HPDE6-E6E7 (cell line): Measurements from ENCODE around the gene DDX59.

ENCODE experiments used
- DNase-seq: peaks from one replicate; pipeline ENCODE4 v3.0.0; 2011; ENCODE audit warnings: missing footprints; ENCODE audit errors: extremely low spot score

Gene DDX59

GRCh38 chr1:200629876-200630514 lies 39.7 kb downstream of the DDX59 start:
- DNase-seq, result no peak

DNA sequence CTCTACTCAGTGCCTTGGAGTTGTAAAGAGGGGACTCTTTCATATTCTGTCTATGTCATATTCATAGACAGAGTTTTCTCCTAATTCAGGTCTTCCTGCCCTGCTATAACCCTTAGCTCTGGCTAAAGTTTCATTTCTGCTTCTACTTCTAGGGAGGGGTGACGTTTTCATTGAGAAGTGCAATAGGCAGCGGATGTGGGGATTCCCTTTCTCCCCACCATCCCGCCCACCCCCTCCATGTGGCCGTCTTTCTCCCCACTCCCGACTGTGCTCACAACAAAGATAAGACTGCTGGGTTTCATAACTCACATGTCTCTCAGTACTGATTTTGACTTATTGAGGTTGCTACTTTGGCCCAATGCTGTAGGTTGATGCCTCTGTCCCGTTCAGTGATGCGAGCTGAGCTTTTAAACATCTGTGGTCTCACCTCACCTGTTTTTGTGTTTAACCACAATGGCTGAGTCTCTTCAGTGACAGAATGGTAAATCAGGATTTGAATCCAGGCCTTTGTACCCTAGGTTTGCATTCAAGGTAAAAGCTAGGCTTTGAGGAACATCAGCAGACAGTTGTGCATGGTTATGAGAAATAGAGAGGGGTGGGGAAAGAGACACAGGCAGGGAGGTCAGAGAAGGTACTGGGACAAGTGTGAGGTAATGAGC lies 41.4 kb downstream of the DDX59 start:
- DNase-seq, result no peak

GRCh38 chr1:200627575-200628222 lies 42.0 kb downstream of the DDX59 start:
- DNase-seq, result no peak

DNA sequence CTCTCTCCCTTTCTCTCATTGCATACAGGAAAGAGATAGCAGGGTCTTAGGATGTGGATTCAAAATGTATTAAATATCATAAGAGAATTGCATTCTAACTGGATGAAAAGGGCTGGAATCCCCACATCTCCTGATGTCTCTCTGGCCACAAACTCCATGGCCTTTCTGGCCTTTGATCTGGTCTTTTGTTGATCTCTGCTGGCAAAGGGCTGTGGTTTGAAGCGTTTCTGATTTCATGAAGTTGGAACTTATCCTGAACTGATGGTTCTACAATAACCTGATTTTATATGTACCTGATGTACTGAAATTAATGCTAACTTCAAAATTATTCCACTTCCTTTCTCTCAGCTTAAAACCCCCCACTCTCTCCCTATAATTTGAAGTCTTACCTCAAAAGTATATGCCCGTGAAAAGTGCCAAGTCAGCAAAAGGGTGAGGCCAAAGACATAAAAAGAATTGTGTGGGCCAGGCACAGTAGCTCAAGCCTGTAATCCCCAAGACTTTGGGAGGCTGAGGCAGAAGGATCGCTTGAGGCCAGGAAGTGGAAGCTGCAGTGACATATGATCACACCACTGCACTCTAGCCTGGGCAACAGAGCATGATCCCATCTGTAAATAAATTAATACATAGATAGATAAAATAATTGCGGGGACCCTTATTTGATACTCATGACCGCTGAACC lies 42.7 kb downstream of the DDX59 start:
- DNase-seq, result no peak

DNA sequence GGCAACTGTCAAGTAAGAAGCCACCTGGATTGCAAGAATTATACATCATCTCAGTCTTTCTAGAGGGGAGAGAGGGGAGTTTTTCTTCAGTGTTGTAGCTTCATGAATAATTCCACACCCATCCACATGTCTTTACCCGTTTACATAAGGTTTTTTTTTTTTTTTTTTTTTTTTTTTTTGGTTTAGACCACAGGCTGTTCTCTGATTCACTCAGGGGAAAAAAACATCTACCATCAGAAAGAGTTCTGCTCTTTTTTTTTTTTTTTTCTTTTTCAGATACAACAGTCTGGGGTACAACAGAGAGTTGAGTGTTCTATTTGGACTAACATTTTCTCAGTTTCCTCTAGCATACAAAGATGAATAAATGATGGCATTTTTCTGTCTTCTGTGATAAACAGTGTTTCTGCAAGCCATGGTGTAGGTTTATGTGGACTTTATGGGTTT lies 44.3 kb downstream of the DDX59 start:
- DNase-seq, result peak; percentile 56

DNA sequence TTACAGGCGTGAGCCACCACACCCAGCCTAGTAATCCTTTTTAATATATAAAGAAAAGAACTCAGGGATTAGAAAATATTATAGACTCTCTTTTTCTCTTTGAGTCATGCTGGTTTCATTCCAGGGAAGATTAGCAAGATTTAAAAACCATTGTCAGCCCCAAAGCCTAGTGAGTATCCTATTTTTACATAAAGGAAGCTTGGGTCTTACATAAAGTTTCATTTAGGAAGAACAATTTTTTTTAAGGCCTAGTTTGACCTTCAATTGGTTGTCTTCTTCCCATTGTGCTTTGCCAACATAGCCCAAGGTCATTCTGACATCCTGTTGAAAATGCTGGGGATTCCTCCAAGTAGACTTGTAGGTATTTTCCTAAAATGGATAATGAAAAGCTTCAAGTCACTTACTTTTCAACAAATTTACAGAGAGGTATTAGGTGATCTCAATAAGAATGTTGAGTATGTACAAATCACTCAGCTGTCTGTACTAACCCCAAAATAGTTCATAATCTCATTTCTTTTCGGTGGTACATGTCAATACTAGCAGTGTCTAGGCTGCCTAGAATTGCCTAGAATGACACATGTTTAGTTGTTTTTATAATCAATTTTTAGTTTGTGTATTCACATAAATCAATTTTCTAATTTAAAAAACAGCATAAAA lies 44.9 kb downstream of the DDX59 start:
- DNase-seq, result no peak

DNA sequence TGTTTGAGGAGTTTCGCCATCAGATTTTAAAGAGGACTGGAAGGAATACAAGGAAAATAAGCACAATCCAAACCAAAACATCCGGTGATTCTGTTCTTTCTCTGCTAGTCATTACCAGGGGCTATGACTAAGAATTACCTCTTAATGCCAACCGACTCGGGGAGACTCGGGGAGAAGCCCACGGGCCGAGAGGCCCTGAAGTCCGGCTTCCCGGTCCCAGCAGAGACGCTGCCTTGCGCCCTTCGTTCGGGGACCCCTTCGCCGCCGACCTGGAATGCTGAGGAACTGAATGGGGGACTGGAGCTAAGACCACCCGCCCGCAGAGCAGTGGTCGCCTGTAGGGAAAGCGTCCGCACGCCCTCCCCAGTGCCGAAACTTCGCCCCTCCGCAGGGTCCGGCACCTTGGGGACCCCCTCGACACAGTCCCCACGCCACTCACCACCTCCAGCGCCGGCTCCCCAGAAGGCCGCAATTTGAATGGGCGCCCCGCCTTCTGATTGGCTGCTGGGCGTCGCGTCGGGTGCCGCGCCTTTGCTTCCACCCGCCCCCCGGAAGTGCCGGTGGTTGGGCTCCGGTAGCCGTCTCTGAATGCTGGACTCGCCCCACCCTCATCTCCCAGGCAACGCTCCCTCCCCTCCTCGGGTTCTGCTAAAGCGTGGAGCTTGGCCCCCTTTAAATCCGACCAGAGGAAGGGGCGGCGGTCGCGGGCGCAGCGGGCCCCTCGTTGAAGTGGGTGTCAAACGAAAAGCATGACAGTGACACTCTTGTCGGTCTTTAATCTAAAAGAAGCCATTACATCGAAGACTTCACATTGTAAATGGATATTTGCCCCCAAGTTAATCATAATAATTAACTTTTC lies 49.2 kb downstream of the DDX59 start, which contains the start of gene KIF14:
TSS of gene KIF14 (minus strand) at position 479 of the 859 bp plus-strand sequence. CDS start 2,028 bp downstream, outside the sequence.
- DNase-seq, result peak; percentile 96

DNA sequence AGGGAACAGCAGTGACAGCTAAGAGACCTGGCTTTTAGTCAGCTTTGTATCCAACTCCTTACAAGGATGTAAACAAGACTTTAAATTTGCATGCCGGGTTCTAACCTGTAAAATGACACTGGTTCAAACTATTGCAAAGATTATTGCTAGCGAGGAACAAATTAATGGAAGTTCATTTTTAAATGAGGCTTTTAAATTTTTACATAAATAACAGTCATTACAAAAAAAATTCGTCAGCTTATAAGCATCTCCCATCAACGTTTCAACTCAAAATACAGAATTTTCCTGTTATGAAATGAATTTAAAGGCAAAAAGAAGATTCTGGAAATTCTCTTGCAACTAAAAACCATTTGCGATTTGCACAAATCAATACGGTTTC lies 49.8 kb downstream of the DDX59 start:
- no peak for DNase-seq

- no peak for DNase-seq
Measured at GRCh38 chr1:200610846-200611245, 58.9 kb downstream of the DDX59 start.

- DNase-seq, result no peak
Measured at GRCh38 chr1:200602632-200603031, 67.1 kb downstream of the DDX59 start.
